ENCODE results near the gene TMEM179. TPM values are rescaled to one million over a fixed set of nuclear protein-coding genes. Genes with fewer than 3 reads are reported as not detected.

Gene TMEM179
- total RNA-seq, 1 experiment from 2014 or later: not detected

- no TSS peak for BruUV-seq (replicated peaks)
- H3K9me2 ChIP-seq (replicated peaks; ENCODE audit: low read length): no peaks in the 10 kb centered on the region
- no peaks in the 10 kb centered on the region for H4K20me1 ChIP-seq (ENCODE audit: low read length)
- no peak overlapping the region for H3K9ac ChIP-seq (ENCODE audit: low read length)
- H3K4me3 ChIP-seq (ENCODE audit: low read length): no peak overlapping the region
- DNase-seq (no peak), ATAC-seq (no peak)
- peaks cover 94% of the 10 kb centered on the region for H3K27me3 ChIP-seq (ENCODE audit: low read length)
- ChIA-PET POLR2A (ENCODE audit: unreplicated experiment) (no interaction called here), CTCF (no interaction called here)
- no peaks in the 10 kb centered on the region for H3F3A ChIP-seq (ENCODE audit: low read length, unreplicated experiment)
- intact Hi-C loops (cut with micrococcal nuclease): loop anchor here (10.0 kb wide), 1 partner anchor 59 kb away; the partner anchor contains the start of gene C14orf180
- H3K4me1 ChIP-seq (ENCODE audit: insufficient read depth, low read length): 0 out of 2 replicates have a peak, but pooled peaks cover 10% of the 10 kb centered on the region
- H3K36me3 ChIP-seq (ENCODE audit: low read depth, low read length): no peaks in the 10 kb centered on the region
- no peak for TF ChIP-seq EZH2 (IDR thresholded peaks at IDR 0.05; ENCODE audit: low read length, unreplicated experiment)
- no peak for TF ChIP-seq CTCF (conservative IDR thresholded peaks at IDR 0.05; ENCODE audit: low read depth, low read length)
- TF ChIP-seq EZH2phosphoT487 (IDR thresholded peaks at IDR 0.05; ENCODE audit: borderline replicate concordance, low read length): no peak
- H3K79me2 ChIP-seq (ENCODE audit: low read length): no peaks in the 10 kb centered on the region
- H3K4me2 ChIP-seq (ENCODE audit: low read length): no peak overlapping the region
- no peak overlapping the region for H3K27ac ChIP-seq (ENCODE audit: low read length)
- no peaks in the 10 kb centered on the region for H3K9me3 ChIP-seq (ENCODE audit: low read length)
- H2AFZ ChIP-seq (ENCODE audit: low read length): no peak overlapping the region
Measured at GRCh38 chr14:104634138-104634760, 29.7 kb upstream of the TMEM179 start.

GRCh38 chr14:104633276-104634137 is 28.9 kb upstream of the TMEM179 start:
- no peak overlapping the region for H2AFZ ChIP-seq (ENCODE audit: low read length)
- no peaks in the 10 kb centered on the region for H4K20me1 ChIP-seq (ENCODE audit: low read length)
- H3F3A ChIP-seq (ENCODE audit: low read length, unreplicated experiment): no peaks in the 10 kb centered on the region
- intact Hi-C loops (cut with micrococcal nuclease): loop anchor here (10.0 kb wide), 1 partner anchor 59 kb away; the partner anchor contains the start of gene C14orf180
- H3K4me1 ChIP-seq (ENCODE audit: insufficient read depth, low read length): 0 out of 2 replicates have a peak, but pooled peaks cover 10% of the 10 kb centered on the region
- H3K4me3 ChIP-seq (ENCODE audit: low read length): no peak overlapping the region
- H3K9me3 ChIP-seq (ENCODE audit: low read length): no peaks in the 10 kb centered on the region
- DNase-seq (no peak), ATAC-seq (no peak)
- H3K27me3 ChIP-seq (ENCODE audit: low read length): peaks cover 93% of the 10 kb centered on the region
- no peak overlapping the region for H3K4me2 ChIP-seq (ENCODE audit: low read length)
- no TSS peak for BruUV-seq (replicated peaks)
- H3K79me2 ChIP-seq (ENCODE audit: low read length): no peaks in the 10 kb centered on the region
- CTCF ChIA-PET: no interaction called here
- TF ChIP-seq EZH2 (IDR thresholded peaks at IDR 0.05; ENCODE audit: low read length, unreplicated experiment) (no peak), CTCF (conservative IDR thresholded peaks at IDR 0.05; ENCODE audit: low read depth, low read length) (no peak), EZH2phosphoT487 (IDR thresholded peaks at IDR 0.05; ENCODE audit: borderline replicate concordance, low read length) (no peak)
- POLR2A ChIA-PET (ENCODE audit: unreplicated experiment): no interaction called here
- H3K27ac ChIP-seq (ENCODE audit: low read length): no peak overlapping the region
- no peaks in the 10 kb centered on the region for H3K9me2 ChIP-seq (replicated peaks; ENCODE audit: low read length)
- no peak overlapping the region for H3K9ac ChIP-seq (ENCODE audit: low read length)
- no peaks in the 10 kb centered on the region for H3K36me3 ChIP-seq (ENCODE audit: low read depth, low read length)
